ENCODE data around the gene ZNF429. TPM values are rescaled to one million over a fixed set of nuclear protein-coding genes. Genes with fewer than 3 reads are reported as not detected.

Gene ZNF429
- total RNA-seq: 6.6 and 9.9 TPM in 2 replicates

GRCh38 chr19:21505459-21506451 lies at the start of gene ZNF429:
Gene ZNF429 (plus strand): TSS chr19:21505602. CDS start chr19:21505772, 170 bp downstream.

Other genes with a start within 250 kb of the ZNF429 start
- 4.4 and 6.3 TPM in 2 replicates for gene ZNF708, start 176.2 kb upstream of the ZNF429 start, total RNA-seq
- gene ZNF738, start 146.6 kb upstream of the ZNF429 start, total RNA-seq: 4.0 and 5.1 TPM in 2 replicates
- gene ZNF493, start 108.5 kb upstream of the ZNF429 start, total RNA-seq: 13.6 and 16.0 TPM in 2 replicates

Data from subcutaneous preadipocyte (primary cell).